Measurements from ENCODE around the gene PLEKHA8. TPM values are rescaled to one million over a fixed set of nuclear protein-coding genes. Genes with fewer than 3 reads are reported as not detected.

Gene PLEKHA8
- total and polyA plus RNA-seq, 2 experiments from 2014 or later, result 16.8 to 25.9 TPM

DNA sequence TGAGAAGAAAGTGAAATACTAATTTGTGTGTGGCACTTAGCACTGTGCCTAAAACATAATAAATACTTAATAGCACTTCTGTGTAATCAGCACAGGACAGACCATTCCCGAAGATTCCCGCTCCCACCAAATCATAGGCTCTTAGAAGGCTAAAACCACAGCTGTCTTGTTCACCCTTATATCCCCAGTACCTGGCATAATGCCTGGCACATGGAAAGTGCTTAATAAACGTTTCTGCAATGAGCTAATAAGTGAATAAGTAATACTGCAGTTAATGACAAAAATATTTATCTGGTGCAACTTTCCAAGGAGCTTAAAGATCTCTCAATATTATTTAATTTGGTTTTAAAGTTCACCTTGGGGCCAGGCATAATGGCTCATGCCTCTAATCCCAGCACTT, 149.8 kb downstream of the PLEKHA8 start:
- DNase-seq (ENCODE audit: low read depth in 1 of 2, low spot score in 1 of 2), result no peak
- TF ChIP-seq, protein P1, sequence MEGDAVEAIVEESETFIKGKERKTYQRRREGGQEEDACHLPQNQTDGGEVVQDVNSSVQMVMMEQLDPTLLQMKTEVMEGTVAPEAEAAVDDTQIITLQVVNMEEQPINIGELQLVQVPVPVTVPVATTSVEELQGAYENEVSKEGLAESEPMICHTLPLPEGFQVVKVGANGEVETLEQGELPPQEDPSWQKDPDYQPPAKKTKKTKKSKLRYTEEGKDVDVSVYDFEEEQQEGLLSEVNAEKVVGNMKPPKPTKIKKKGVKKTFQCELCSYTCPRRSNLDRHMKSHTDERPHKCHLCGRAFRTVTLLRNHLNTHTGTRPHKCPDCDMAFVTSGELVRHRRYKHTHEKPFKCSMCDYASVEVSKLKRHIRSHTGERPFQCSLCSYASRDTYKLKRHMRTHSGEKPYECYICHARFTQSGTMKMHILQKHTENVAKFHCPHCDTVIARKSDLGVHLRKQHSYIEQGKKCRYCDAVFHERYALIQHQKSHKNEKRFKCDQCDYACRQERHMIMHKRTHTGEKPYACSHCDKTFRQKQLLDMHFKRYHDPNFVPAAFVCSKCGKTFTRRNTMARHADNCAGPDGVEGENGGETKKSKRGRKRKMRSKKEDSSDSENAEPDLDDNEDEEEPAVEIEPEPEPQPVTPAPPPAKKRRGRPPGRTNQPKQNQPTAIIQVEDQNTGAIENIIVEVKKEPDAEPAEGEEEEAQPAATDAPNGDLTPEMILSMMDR (IDR thresholded peaks at IDR 0.05; ENCODE audit: low read depth, low read length), result no peak
- H3K27ac ChIP-seq, result no peak overlapping the region
- peaks cover 34% of the 10 kb centered on the region for H3K4me1 ChIP-seq (ENCODE audit: low read depth)
- no peaks in the 10 kb centered on the region for H3K36me3 ChIP-seq
- H3K9me3 ChIP-seq (ENCODE audit: low read depth), result no peaks in the 10 kb centered on the region
- H3K4me3 ChIP-seq, result no peak overlapping the region
- no peaks in the 10 kb centered on the region for H3K27me3 ChIP-seq

DNA sequence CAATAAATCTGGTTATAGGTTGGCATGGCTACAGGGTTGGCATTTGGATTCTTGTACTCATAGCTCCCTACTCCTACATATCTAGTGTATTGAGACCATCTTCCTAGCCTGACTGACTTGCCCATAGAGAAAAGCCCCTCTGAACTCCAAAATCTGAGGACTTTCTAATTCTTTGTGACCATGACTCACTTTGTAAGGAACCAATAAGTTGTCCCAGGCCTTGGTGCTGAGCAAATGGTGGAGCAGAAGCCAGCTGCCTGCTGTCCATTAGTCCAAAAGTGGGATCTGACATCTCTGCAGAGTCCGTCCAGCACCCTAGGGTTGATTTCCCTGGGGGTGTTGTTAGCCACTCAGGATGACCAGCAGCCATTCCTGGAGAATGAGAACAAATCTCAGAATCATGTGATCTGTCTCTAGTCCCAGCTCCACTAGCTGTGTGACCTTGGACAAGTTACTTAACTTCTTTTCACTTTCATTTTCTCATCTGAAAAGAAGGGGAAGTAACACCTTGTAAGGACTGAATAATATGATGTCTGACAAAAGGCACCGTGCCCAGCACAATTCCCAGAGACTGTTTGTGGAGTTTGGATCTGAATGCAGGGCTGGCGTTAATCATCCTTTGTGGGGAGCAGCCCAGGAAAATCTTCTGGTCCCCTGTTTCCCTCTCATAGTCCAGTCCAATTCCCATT, 150.7 kb downstream of the PLEKHA8 start:
- H3K4me1 ChIP-seq (ENCODE audit: low read depth), result peaks cover 25% of the 10 kb centered on the region
- H3K9me3 ChIP-seq (ENCODE audit: low read depth), result no peaks in the 10 kb centered on the region
- DNase-seq (ENCODE audit: low read depth in 1 of 2, low spot score in 1 of 2), result no peak

More for the DNA sequence above, 150.7 kb downstream of the PLEKHA8 start:
- no peak overlapping the region for H3K4me3 ChIP-seq
- no peaks in the 10 kb centered on the region for H3K36me3 ChIP-seq
- TF ChIP-seq, protein P1 (IDR thresholded peaks at IDR 0.05; ENCODE audit: low read depth, low read length), result no peak
- H3K27me3 ChIP-seq, result no peaks in the 10 kb centered on the region
- H3K27ac ChIP-seq, result no peak overlapping the region

Other genes starting within 250 kb of the PLEKHA8 start
- gene WIPF3, start 221.9 kb upstream of the PLEKHA8 start, total RNA-seq, result 1.3 and 2.8 TPM in 2 replicates
- 1.4 and 2.3 TPM in 2 replicates for gene WIPF3, start 221.9 kb upstream of the PLEKHA8 start, polyA plus RNA-seq
- 35.7 and 48.2 TPM in 2 replicates for gene SCRN1, start 38.6 kb upstream of the PLEKHA8 start, total RNA-seq
- 34.3 and 44.4 TPM in 2 replicates for gene SCRN1, start 38.6 kb upstream of the PLEKHA8 start, polyA plus RNA-seq
- 8.1 and 15.3 TPM in 2 replicates for gene FKBP14, start 1.7 kb upstream of the PLEKHA8 start, total RNA-seq
- 17.4 and 29.6 TPM in 2 replicates for gene FKBP14, start 1.7 kb upstream of the PLEKHA8 start, polyA plus RNA-seq
- 16.5 and 39.3 TPM in 2 replicates for gene MTURN, start 106.6 kb downstream of the PLEKHA8 start, total RNA-seq
- 11.2 and 26.3 TPM in 2 replicates for gene MTURN, start 106.6 kb downstream of the PLEKHA8 start, polyA plus RNA-seq

Data from cardiac muscle cell (in vitro differentiated cells and primary cell).